GM12878 (cell line): Measurements from ENCODE around the gene BIVM. TPM values are rescaled to one million over a fixed set of nuclear protein-coding genes. Genes with fewer than 3 reads are reported as not detected.

Source experiments
- ATAC-seq: fragments of 200-7000 bp; cut with Tn5 transposase; 3 replicates; pipeline ENCODE4 v1.9.1; 2020; ENCODE audit warnings: mild to moderate bottlenecking, moderate library complexity
- BruUV-seq: library from RNA; stranded (reverse); fragments of 400-500 nt; replicated peaks from 2 replicates; lab custom pipeline; 2021; lab: Mats Ljungman, UMichigan
- CTCF ChIA-PET: fragments of 300-600 bp; sonication (Branson Sonifier 250); formaldehyde crosslinking; extraction: SDS; loops from one replicate; lab custom pipeline; 2021; ENCODE audit warnings: inconsistent platforms; lab: Yijun Ruan, JAX
- POLR2A ChIA-PET: fragments of 350-600 bp; formaldehyde crosslinking; extraction: SDS; loops from one replicate; lab custom pipeline; 2021; ENCODE audit warnings: inconsistent platforms; lab: Charles Lee
- RAD21 ChIA-PET: fragments of 300-600 bp; sonication (Branson Sonifier 250); formaldehyde crosslinking; loops from one replicate; lab custom pipeline; 2023; ENCODE audit warnings: antibody characterized with exemption; ENCODE audit not compliant: unreplicated experiment; lab: Charles Lee
- SMC1A ChIA-PET: fragments of 300-600 bp; sonication (Branson Sonifier 250); formaldehyde crosslinking; loops from one replicate; lab custom pipeline; 2023; ENCODE audit not compliant: unreplicated experiment, uncharacterized antibody; lab: Charles Lee
- DNase-seq: peaks from one replicate; pipeline ENCODE4 v3.0.0-alpha.2; 2011; ENCODE audit warnings: low read depth, low spot score
- FAIRE-seq: peaks from 3 replicates; lab custom pipeline; 2011; peaks lifted over from hg19 to GRCh38; lab: Jason Lieb, UNC
- H2AFZ ChIP-seq: 2 replicates; pipeline ENCODE4 v1.6.0; 2011; ENCODE audit warnings: low read depth, low read length, control low read depth; ENCODE audit not compliant: control insufficient read depth
- H3K27ac ChIP-seq: 2 replicates; pipeline ENCODE4 v1.5.1; 2011; ENCODE audit warnings: control low read depth; ENCODE audit not compliant: control insufficient read depth, insufficient read depth
- H3K27me3 ChIP-seq, 2 experiments: replicated peaks in 1 of 2; 2 replicates each; pipeline versions ENCODE4 v1.6.0 to v1.6.1; 2011; ENCODE audit warnings: low read length in 1 of 2; ENCODE audit not compliant: control insufficient read depth in 2 of 2, insufficient read depth in 2 of 2
- H3K36me3 ChIP-seq, 2 experiments: 2 replicates each; pipeline ENCODE4 v1.5.1; 2011; ENCODE audit warnings: low read length in 1 of 2; ENCODE audit not compliant: control insufficient read depth in 2 of 2, insufficient read depth in 2 of 2
- H3K4me1 ChIP-seq: 2 replicates; pipeline ENCODE4 v1.6.1; 2011; ENCODE audit warnings: mild to moderate bottlenecking, low read length, moderate library complexity, mixed read lengths; ENCODE audit not compliant: control insufficient read depth, insufficient read depth
- H3K4me2 ChIP-seq: 2 replicates; pipeline ENCODE4 v1.6.0; 2011; ENCODE audit warnings: control low read depth; ENCODE audit not compliant: control insufficient read depth, insufficient read depth
- H3K4me3 ChIP-seq: fragments of 200-600 bp; sonication (generic); 2 replicates; pipeline ENCODE4 v1.5.1; 2016
- H3K79me2 ChIP-seq: 2 replicates; pipeline ENCODE4 v1.6.0; 2011; ENCODE audit warnings: low read length; ENCODE audit not compliant: control insufficient read depth, insufficient read depth
- H3K9ac ChIP-seq: 2 replicates; pipeline ENCODE4 v1.8.0; 2011; ENCODE audit warnings: low read length, control low read depth, mixed read lengths; ENCODE audit not compliant: control insufficient read depth, insufficient read depth
- H3K9me3 ChIP-seq: replicated peaks from 3 replicates; pipeline ENCODE4 v1.5.1; 2011; ENCODE audit warnings: mild to moderate bottlenecking, low read length; ENCODE audit not compliant: control insufficient read depth, insufficient read depth
- H4K20me1 ChIP-seq: 2 replicates; pipeline ENCODE4 v1.6.0; 2011; ENCODE audit not compliant: control insufficient read depth, insufficient read depth
- BHLHE40 ChIP-seq, 2 experiments: fragments of 450-650 bp in 1 of 2; IDR thresholded peaks; 2 replicates each; pipeline ENCODE4 v1.6.1; 2011 to 2017; ENCODE audit warnings: low read depth in 2 of 2, borderline replicate concordance in 1 of 2, improper control_type of control experiment in 1 of 2, low read length in 1 of 2, mild to moderate bottlenecking in 1 of 2
- CHD1 ChIP-seq: IDR thresholded peaks from 2 replicates; pipeline ENCODE4 v1.6.1; 2012; ENCODE audit warnings: low read depth, low read length, improper control_type of control experiment
- CHD4 ChIP-seq: fragments of 200-600 bp; sonication (generic); IDR thresholded peaks from 2 replicates; pipeline ENCODE4 v1.6.1; 2016; ENCODE audit warnings: mild to moderate bottlenecking
- CREB1 ChIP-seq: IDR thresholded peaks from 2 replicates; pipeline ENCODE4 v1.6.1; 2012; ENCODE audit warnings: low read depth, mild to moderate bottlenecking, inconsistent platforms
- EED ChIP-seq: sonication (generic); IDR thresholded peaks from 2 replicates; pipeline ENCODE4 v1.6.1; 2016; ENCODE audit warnings: antibody characterized with exemption, low read depth
- IKZF2 ChIP-seq, 2 experiments: fragments of 450-650 bp; IDR thresholded peaks; 2 replicates each; pipeline ENCODE4 v1.6.1; 2017; ENCODE audit warnings: mild to moderate bottlenecking in 2 of 2, moderate library complexity in 2 of 2
- JUNB ChIP-seq: IDR thresholded peaks from 2 replicates; pipeline ENCODE4 v1.6.1; 2016; ENCODE audit warnings: antibody characterized with exemption, mild to moderate bottlenecking
- NKRF ChIP-seq: fragments of 450-650 bp; conservative IDR thresholded peaks from 2 replicates; pipeline ENCODE4 v1.6.1; 2017; ENCODE audit warnings: mild to moderate bottlenecking, moderate library complexity
- PAX8 ChIP-seq: fragments of 450-650 bp; IDR thresholded peaks from 2 replicates; pipeline ENCODE4 v1.6.1; 2017; ENCODE audit warnings: mild to moderate bottlenecking, moderate library complexity
- POLR2AphosphoS5 ChIP-seq: IDR thresholded peaks from 2 replicates; pipeline ENCODE4 v1.6.1; 2011; ENCODE audit warnings: mild to moderate bottlenecking, low read length, inconsistent platforms
- WGBS: methylation state at CpG from one replicate; pipeline ENCODE4 v1.1.6; 2016; ENCODE audit warnings: low lambda C conversion rate; ENCODE audit not compliant: insufficient replicate concordance, insufficient coverage; ENCODE audit errors: missing lambda C conversion rate; 5-methylcytosine and 5-hydroxymethylcytosine counted together
- in situ Hi-C: fragments of 300-500 bp; cut with MboI; formaldehyde crosslinking; loops from 9 replicates; pipeline ENCODE4 v1.14.3; 2018; ENCODE audit warnings: mixed read lengths
- intact Hi-C: fragments of 100-400 bp; cut with micrococcal nuclease; formaldehyde crosslinking; loops from one replicate; pipeline ENCODE4 v1.14.2; 2022; ENCODE audit not compliant: unreplicated experiment
- polyA plus RNA-seq, 11 experiments: library from polyadenylated mRNA; depleted of rRNA in 4 of 11; unstranded in 6 of 11; stranded (reverse) in 5 of 11; fragments of >200 nt; fragmentation: Nextera tagmentation in 4 of 11; fragmentation: Illumina TruSeq in 1 of 11; extraction: Ambion mirVana in 4 of 11; extraction: Trizol in 1 of 11; gene quantifications; 1 replicate in 1 of 11; 2 replicates in 10 of 11; pipeline versions ENCODE4 v1.2.1 to v1.2.3, GENCODE V29; 2011 to 2016; ENCODE audit warnings: inconsistent platforms in 2 of 11, missing spikeins in 2 of 11, low read depth in 1 of 11
- total RNA-seq, 4 experiments: library from RNA; depleted of rRNA in 3 of 4; stranded (reverse); fragments of >200 nt in 3 of 4; fragmentation: Illumina TruSeq in 1 of 4; extraction: Trizol in 1 of 4; gene quantifications; 2 replicates each; pipeline versions ENCODE4 v1.2.1 to v1.2.3, GENCODE V29; 2013 to 2021

BIVM gene
- total and polyA plus RNA-seq, 10 of the 15 experiments (the other 5 are each of a cell fraction or from before 2014, with no cell fraction given) = 3.4 to 20.1 (median 14.1) TPM

DNA sequence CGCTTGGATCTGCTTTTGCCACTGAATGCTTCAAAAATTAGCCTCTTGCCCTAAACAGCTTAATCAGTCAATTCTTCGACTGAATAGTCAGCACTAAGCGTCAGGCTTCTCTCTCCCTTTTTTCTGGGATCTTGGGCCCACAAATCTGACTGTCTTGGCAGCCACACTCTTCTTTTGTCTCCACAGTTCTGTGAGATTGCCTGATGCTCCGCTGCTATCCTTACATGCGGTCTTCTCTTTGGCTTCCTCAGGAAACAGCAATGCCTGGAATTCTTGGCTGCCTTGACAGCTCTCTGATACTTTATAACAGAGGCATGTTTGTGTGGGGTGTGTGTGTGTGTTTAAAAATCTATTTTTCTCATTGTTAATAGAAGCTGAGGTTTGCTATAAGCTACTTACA is 79.6 kb downstream of the BIVM start:
- RAD21 ChIA-PET = no interaction called here
- no peak overlapping the region for H3K9ac ChIP-seq
- H3K9me3 ChIP-seq = no peaks in the 10 kb centered on the region
- H2AFZ ChIP-seq = no peak overlapping the region
- FAIRE-seq = no peak
- no peaks in the 10 kb centered on the region for H3K4me1 ChIP-seq
- CTCF ChIA-PET = no interaction called here
- in situ Hi-C loops = no loop called here
- H3K27ac ChIP-seq = no peak overlapping the region
- BruUV-seq = no TSS peak
- TF ChIP-seq EED = no peak
- no peak for TF ChIP-seq BHLHE40 (IDR thresholded peaks at IDR 0.05; ENCODE audit: borderline replicate concordance in 1 of 2, low read depth in 2 of 2, low read length in 1 of 2)
- no peak for TF ChIP-seq JUNB
- TF ChIP-seq, all 136 proteins: peak for 0
- H3K4me2 ChIP-seq = no peak overlapping the region
- no peak for DNase-seq
- ChIA-PET POLR2A (no interaction called here), SMC1A (interaction anchor here (1.0 kb wide), 1 partner anchor 13 kb away, joined by 3 read pairs; no protein-coding TSS in a partner anchor)
- H4K20me1 ChIP-seq = no peaks in the 10 kb centered on the region
- intact Hi-C loops = no loop called here
- no peaks in the 10 kb centered on the region for H3K27me3 ChIP-seq
- no peak overlapping the region for H3K4me3 ChIP-seq
- H3K36me3 ChIP-seq = peaks cover 0 to 2% of the 10 kb centered on the region in 2 experiments; a peak in 2 of 4 replicates
- H3K79me2 ChIP-seq = no peaks in the 10 kb centered on the region
- WGBS = 82% methylated on average over 5 of the region's 5 CpGs
- no peak for ATAC-seq

GRCh38 chr13:102879793-102880499 is 81.0 kb downstream of the BIVM start:
- TF ChIP-seq PAX8 (no peak), CREB1 (no peak), CHD1 (no peak), IKZF2 (IDR thresholded peaks at IDR 0.05) (no peak), CHD4 (no peak), POLR2AphosphoS5 (no peak), NKRF (no peak)
- SMC1A ChIA-PET = interaction anchor here (1.7 kb wide), 1 partner anchor 10 kb away, joined by 9 read pairs; no protein-coding TSS in a partner anchor
- no peak for DNase-seq
- Histone ChIP-seq H3K27ac (no peak overlapping the region), H3K4me1 (no peaks in the 10 kb centered on the region), H4K20me1 (no peaks in the 10 kb centered on the region), H3K27me3 (no peaks in the 10 kb centered on the region), H2AFZ (no peak overlapping the region), H3K9me3 (no peaks in the 10 kb centered on the region), H3K36me3 (peaks cover 0 to 2% of the 10 kb centered on the region in 2 experiments; a peak in 2 of 4 replicates), H3K4me3 (no peak overlapping the region), H3K4me2 (no peak overlapping the region), H3K79me2 (no peaks in the 10 kb centered on the region), H3K9ac (no peak overlapping the region)
- WGBS = 97% methylated on average over 13 of the region's 13 CpGs
- RAD21 ChIA-PET = interaction anchor here (1.0 kb wide), 1 partner anchor 10 kb away, joined by 3 read pairs; no protein-coding TSS in a partner anchor
- POLR2A ChIA-PET = no interaction called here
- BruUV-seq = no TSS peak
- CTCF ChIA-PET = interaction anchor here (3.7 kb wide), 1 partner anchor 10 kb away, joined by 23 read pairs; no protein-coding TSS in a partner anchor
- ATAC-seq = no peak
- intact Hi-C loops = no loop called here
- in situ Hi-C loops = no loop called here
- no peak for FAIRE-seq
